ENCODE data around the gene PCDH8. TPM values are rescaled to one million over a fixed set of nuclear protein-coding genes. Genes with fewer than 3 reads are reported as not detected.

PCDH8 gene
- total and polyA plus RNA-seq, 3 donors from 2014 or later = 1.5 to 6.8 (median 5.1) TPM

DNA sequence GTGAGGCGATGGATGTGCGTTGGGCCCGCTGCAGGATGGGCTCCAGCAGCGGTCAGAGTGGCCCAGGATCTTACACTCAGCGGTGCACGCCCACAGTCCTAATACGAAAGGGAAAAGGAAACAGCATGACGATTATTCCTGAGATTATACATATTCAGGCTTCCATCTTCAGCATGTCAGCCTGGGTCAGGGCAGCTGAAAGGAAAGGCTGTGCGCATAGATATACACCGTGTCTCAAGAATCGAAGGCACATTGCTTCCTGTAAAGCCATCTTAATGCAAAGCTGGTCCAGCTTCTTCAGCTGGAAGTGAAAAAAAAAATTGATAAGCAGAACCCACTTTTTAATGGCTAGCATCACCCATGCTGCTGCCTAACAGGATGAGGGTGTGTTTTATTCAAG is 3.6 kb downstream of the PCDH8 start:
- no peaks in the 10 kb centered on the region for H3K36me3 ChIP-seq (ENCODE audit: low read depth, missing control alignments)
- DNase-seq = no peak
- 55 to 69% methylated on average over 7 to 11 of the region's 11 CpGs for WGBS, 2 donors
- H3K27me3 ChIP-seq = no peaks in the 10 kb centered on the region
- H3K4me1 ChIP-seq = no peaks in the 10 kb centered on the region
- H3K4me3 ChIP-seq = no peak overlapping the region
- intact Hi-C loops (cut with DNase I; ENCODE audit: low total_unique reads) = no loop called here
- no peaks in the 10 kb centered on the region for H3K9me3 ChIP-seq
- TF ChIP-seq CTCF (IDR thresholded peaks at IDR 0.05) = no peak
- no peak for TF ChIP-seq POLR2A (IDR thresholded peaks at IDR 0.05)
- H3K27ac ChIP-seq = no peak overlapping the region

DNA sequence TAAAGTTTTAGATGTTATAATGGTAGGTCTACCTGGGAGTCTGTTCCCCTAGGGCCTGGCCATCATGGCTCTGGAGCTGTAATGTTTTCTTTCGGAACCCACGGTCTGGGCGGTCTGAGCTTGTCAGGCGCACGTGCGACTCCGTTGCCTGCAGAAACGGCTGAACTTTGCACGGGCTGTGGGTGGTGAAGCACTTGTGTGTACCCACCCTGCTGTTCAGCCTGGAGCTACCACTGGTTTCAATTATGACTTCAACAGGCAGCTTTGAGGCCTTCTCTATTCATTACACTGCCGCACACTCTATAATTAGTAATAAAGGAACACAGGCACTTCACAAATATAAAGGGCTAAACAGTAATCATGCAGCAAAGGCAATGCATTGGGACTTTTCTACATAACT is 6.0 kb downstream of the PCDH8 start:
- Histone ChIP-seq H3K4me3 (no peak overlapping the region), H3K9me3 (no peaks in the 10 kb centered on the region), H3K4me1 (no peaks in the 10 kb centered on the region), H3K27me3 (no peaks in the 10 kb centered on the region), H3K27ac (no peak overlapping the region), H3K36me3 (ENCODE audit: low read depth, missing control alignments) (no peaks in the 10 kb centered on the region)
- intact Hi-C loops (cut with DNase I; ENCODE audit: low total_unique reads) = no loop called here
- TF ChIP-seq CTCF (IDR thresholded peaks at IDR 0.05) (no peak), POLR2A (IDR thresholded peaks at IDR 0.05) (no peak)
- 75 to 87% methylated on average over 10 of the region's 10 CpGs for WGBS, 2 donors
- no peak for DNase-seq

- Histone ChIP-seq H3K4me1 (no peaks in the 10 kb centered on the region), H3K27me3 (no peaks in the 10 kb centered on the region), H3K36me3 (ENCODE audit: low read depth, missing control alignments) (no peaks in the 10 kb centered on the region), H3K4me3 (no peak overlapping the region), H3K27ac (no peak overlapping the region), H3K9me3 (no peaks in the 10 kb centered on the region)
- intact Hi-C loops (cut with DNase I; ENCODE audit: low total_unique reads) = no loop called here
- DNase-seq = no peak
- 75 to 81% methylated on average over 6 of the region's 6 CpGs for WGBS, 2 donors
- TF ChIP-seq POLR2A (IDR thresholded peaks at IDR 0.05) (no peak), CTCF (IDR thresholded peaks at IDR 0.05) (no peak)
These were observed 8.4 kb downstream of the PCDH8 start for GRCh38 chr13:52840066-52840465.

DNA sequence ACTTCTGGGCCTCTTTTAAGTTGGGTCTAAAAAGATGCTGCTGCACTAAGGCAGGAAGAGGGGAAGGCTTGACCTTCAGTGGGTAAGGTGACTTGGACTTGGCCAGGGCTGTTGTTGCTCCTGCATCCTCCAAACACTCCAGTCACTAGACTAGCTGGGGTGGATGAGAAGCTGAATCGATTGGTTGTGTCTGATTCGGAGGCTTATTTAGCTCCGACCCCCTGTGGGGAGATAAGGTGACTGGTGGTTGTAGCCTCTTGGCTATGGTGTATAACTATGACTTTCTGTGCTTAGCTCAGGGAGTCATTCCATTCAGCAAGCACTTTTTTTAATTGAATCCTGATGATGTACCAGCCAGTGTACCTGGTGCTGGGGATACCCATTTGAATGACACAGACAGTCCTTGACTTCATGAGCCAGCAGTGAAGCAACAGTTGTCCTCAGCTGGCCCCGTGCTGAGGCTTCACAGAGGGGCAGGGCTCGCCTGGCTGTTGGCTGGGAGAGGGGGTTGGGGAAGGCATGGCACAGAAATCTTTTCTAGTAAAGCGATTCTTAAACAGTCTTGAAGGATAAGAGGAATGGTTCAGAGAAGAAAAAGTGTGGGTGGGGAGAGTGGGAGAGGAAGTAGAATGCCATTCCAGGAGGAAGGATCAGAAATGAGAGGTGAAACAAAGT is 9.9 kb downstream of the PCDH8 start:
- Histone ChIP-seq H3K27ac (no peak overlapping the region), H3K27me3 (no peaks in the 10 kb centered on the region), H3K4me1 (no peaks in the 10 kb centered on the region), H3K36me3 (ENCODE audit: low read depth, missing control alignments) (no peaks in the 10 kb centered on the region), H3K4me3 (no peak overlapping the region), H3K9me3 (no peaks in the 10 kb centered on the region)
- intact Hi-C loops (cut with DNase I; ENCODE audit: low total_unique reads) = no loop called here
- 41 to 56% methylated on average over 4 to 6 of the region's 6 CpGs for WGBS, 2 donors
- TF ChIP-seq POLR2A (IDR thresholded peaks at IDR 0.05) = no peak
- no peak for TF ChIP-seq CTCF (IDR thresholded peaks at IDR 0.05)
- DNase-seq = no peak

DNA sequence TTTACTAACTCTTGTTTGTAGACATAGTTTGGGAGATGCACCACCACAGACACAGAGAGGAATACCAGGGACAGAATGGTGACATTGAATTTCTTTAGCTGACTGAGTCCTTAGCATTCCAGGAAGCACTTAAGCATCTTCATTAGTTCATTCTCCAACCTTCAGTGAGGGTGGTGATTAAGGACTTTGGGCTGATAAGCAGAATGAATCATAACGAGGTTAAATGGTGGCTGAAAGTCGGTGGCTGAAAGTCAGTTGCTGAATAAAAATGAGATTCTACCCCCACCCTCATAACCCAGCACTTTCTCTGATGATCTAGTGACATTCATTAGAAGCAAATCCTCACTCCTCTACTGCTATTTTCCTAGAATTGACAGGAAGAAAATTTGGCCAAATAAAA is 10.6 kb downstream of the PCDH8 start:
- Histone ChIP-seq H3K9me3 (no peaks in the 10 kb centered on the region), H3K27ac (no peak overlapping the region), H3K4me1 (no peaks in the 10 kb centered on the region), H3K36me3 (ENCODE audit: low read depth, missing control alignments) (no peaks in the 10 kb centered on the region), H3K4me3 (no peak overlapping the region), H3K27me3 (no peaks in the 10 kb centered on the region)
- TF ChIP-seq CTCF (IDR thresholded peaks at IDR 0.05) (no peak), POLR2A (IDR thresholded peaks at IDR 0.05) (no peak)
- DNase-seq = no peak
- WGBS, 2 donors = 53 to 58% methylated on average over 2 of the region's 2 CpGs
- intact Hi-C loops (cut with DNase I; ENCODE audit: low total_unique reads) = no loop called here
